HUDEP-2 (cell line): Measurements from ENCODE around the gene OOSP4A.
A peak's percentile ranks its signal among the peaks of the same experiment; 100 is the strongest.
"Not testable (repeated sequence)": the region's sequence is repeated elsewhere in the genome, so short reads cannot be mapped to it uniquely, and the experiment has no call there.

Experiments
- DNase-seq, 76 experiments: peaks; one replicate each; lab custom pipeline; 2025; ENCODE audit not compliant: unreplicated experiment in 76 of 76; lab: John Stamatoyannopoulos, UW

The OOSP4A gene

GRCh38 chr11:59968395-59968783 lies 4.6 kb downstream of the OOSP4A start:
- peak in 6 of 76 experiments; percentile 21 to 66 (median 50) for DNase-seq

GRCh38 chr11:59973097-59973496 lies 9.3 kb downstream of the OOSP4A start:
- no peak for DNase-seq

GRCh38 chr11:59981106-59981770 lies 17.4 kb downstream of the OOSP4A start:
- DNase-seq = no peak

GRCh38 chr11:59982037-59982436 lies 18.2 kb downstream of the OOSP4A start:
- not testable (repeated sequence) for DNase-seq

GRCh38 chr11:59983212-59983611 lies 19.4 kb downstream of the OOSP4A start:
- no peak for DNase-seq

GRCh38 chr11:59984368-59984767 lies 20.5 kb downstream of the OOSP4A start:
- no peak for DNase-seq

GRCh38 chr11:59990421-59990820 lies 26.6 kb downstream of the OOSP4A start:
- DNase-seq = no peak

- no peak for DNase-seq
These were observed 28.6 kb downstream of the OOSP4A start for GRCh38 chr11:59992425-59992824.

- DNase-seq = no peak
These were observed 34.0 kb downstream of the OOSP4A start for GRCh38 chr11:59997800-59998199.

GRCh38 chr11:59999691-60000090 lies 35.9 kb downstream of the OOSP4A start:
- no peak for DNase-seq

GRCh38 chr11:60003729-60004128 lies 39.9 kb downstream of the OOSP4A start:
- no peak for DNase-seq

GRCh38 chr11:60005360-60005759 lies 41.5 kb downstream of the OOSP4A start:
- DNase-seq = no peak

GRCh38 chr11:60016881-60017280 lies 53.0 kb downstream of the OOSP4A start, which contains the start of gene OOSP4B:
TSS of gene OOSP4B (plus strand) at chr11:60017181.
- DNase-seq = no peak

- no peak for DNase-seq
These were observed 54.2 kb downstream of the OOSP4A start for GRCh38 chr11:60018058-60018457.
